ENCODE data around the gene NRXN3.

The NRXN3 gene

DNA sequence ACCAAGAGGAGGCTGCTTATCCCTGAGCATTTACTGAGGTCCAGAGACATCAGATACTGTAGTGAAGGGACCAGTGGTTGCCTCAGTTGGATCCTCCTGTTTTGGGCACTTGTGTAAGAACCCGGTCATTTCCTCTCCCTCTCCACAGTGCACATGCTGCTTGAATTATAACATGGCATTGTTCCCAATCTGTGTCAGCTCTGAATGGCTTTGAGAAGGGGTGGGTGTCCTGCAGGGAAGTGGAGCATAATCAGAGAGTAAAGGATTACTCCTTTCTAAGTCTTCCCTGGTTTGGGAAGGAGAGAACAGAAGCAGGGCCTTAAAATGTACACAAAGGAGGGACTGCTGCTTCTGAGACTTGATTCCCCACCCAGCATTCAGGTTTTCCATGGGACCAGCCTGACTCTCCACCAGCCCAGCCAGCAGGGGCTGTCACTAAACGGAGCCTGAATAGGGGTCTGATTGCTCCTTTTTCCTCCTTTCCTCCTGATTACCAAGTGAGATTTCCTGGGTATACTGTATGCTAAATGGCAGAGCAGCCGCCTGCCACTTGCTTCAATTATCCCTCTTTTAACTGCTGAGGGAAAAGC lies 78.4 kb downstream of the NRXN3 start:
- DNase-seq (ENCODE audit: low spot score in 2 of 2) (no peak), ATAC-seq (no peak)
- Mint-ChIP-seq H3K4me1 (no peaks in the 10 kb centered on the region), H3K36me3 (no peaks in the 10 kb centered on the region), H3K27ac (no peak overlapping the region), H3K4me3 (no peak overlapping the region), H3K9me3 (no peaks in the 10 kb centered on the region)

DNA sequence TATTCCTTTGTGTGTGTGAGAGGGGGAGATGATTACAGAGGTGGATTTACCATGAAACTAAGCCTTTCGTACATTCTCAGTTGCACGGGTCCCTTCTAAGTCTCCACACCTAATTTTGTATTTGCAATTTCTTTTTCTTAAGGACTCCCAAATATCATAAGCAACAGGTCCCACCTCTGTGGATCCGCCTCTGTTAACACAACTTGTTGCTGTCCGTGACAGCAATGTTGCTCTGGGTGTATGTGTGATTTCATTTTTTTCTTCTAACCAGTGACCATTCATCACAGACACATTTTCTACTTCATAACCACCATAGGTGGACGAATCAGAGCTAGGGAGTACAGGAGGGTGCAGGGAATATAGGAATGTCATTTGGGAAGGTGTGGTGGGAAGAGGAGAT lies 81.1 kb downstream of the NRXN3 start:
- Mint-ChIP-seq H3K9me3 (peaks cover 2% of the 10 kb centered on the region), H3K4me3 (no peak overlapping the region)
- no peak for ATAC-seq

DNA sequence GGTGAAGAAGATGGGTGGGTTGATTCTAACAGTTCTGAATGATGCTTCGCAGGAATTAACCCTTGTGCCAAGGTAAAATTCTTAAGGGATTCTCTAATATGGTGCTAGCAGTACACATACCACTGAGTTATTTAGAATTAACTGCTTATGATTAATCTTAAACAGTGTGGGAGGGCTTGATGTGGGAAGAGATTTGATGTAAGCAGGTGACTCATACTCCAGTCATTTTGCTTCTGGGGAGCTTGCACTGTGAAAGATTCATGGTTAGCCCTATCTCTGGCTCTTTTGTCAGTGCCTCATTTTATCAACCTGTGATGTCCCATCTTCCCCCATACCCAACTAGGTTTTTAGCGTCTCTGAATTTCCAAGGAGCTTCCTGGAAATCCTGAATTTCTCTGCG lies 83.8 kb downstream of the NRXN3 start:
- peak; percentile 75 for ATAC-seq
- H3K36me3 Mint-ChIP-seq: no peaks in the 10 kb centered on the region
- no peak overlapping the region for H3K4me3 Mint-ChIP-seq
- no peaks in the 10 kb centered on the region for H3K4me1 Mint-ChIP-seq
- DNase-seq (ENCODE audit: low spot score in 2 of 2): no peak
- peaks cover 5% of the 10 kb centered on the region for H3K9me3 Mint-ChIP-seq
- no peak overlapping the region for H3K27ac Mint-ChIP-seq

More for the DNA sequence above, 81.1 kb downstream of the NRXN3 start:
- Mint-ChIP-seq H3K27ac (no peak overlapping the region), H3K4me1 (no peaks in the 10 kb centered on the region), H3K36me3 (no peaks in the 10 kb centered on the region)
- no peak for DNase-seq (ENCODE audit: low spot score in 2 of 2)

DNA sequence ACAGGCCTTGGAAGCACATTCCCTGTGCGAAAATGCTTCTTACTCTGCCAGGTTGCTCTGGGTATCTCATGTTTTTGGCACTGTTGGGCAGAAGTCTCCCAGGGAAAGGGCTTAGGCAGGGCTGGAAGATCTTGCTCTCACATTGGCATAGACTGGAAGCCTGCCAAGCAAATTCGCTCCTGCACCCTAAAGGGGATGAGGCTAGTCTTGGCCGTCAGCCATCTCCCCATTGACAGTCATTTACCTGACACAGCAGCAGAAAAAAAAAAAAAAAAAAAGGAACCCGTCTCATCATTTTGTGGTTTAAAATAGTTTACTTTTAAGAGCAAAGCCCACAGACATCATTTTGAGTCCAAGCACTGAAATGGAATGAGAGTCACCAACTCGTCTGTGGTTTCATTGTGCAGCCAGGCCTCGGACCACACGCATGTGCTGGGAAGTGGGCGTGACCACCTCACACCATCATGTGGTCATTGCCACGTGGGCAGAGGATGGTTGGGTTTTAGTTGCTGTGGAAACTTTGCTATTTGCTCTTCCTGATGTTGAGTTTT lies 84.8 kb downstream of the NRXN3 start:
- H3K9me3 Mint-ChIP-seq: peaks cover 5% of the 10 kb centered on the region
- peak; percentile 45 for ATAC-seq
- DNase-seq (ENCODE audit: low spot score in 2 of 2): no peak
- H3K27ac Mint-ChIP-seq: no peak overlapping the region
- H3K36me3 Mint-ChIP-seq: no peaks in the 10 kb centered on the region
- no peak overlapping the region for H3K4me3 Mint-ChIP-seq
- H3K4me1 Mint-ChIP-seq: no peaks in the 10 kb centered on the region

DNA sequence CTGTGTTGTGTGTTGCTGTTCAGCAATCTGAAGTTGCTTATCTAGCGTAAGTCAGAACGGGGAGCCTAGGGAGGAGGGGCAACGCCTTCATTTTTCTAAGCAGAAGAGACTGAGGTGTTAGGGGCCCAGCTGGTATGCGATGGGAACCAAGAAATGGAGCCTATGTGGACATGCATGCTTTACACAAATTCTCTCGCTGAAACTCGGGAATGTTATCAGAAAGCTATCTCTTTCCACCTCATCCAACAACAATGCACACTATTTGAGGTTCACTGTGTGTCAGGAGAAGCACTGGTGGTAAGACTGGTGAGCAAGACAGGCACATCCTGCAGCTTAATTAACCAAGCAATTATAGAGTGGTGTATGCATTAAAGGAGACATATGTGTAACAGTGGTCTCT lies 89.7 kb downstream of the NRXN3 start:
- no peak overlapping the region for H3K27ac Mint-ChIP-seq
- no peak for DNase-seq (ENCODE audit: low spot score in 2 of 2)
- no peaks in the 10 kb centered on the region for H3K4me1 Mint-ChIP-seq
- no peaks in the 10 kb centered on the region for H3K36me3 Mint-ChIP-seq
- ATAC-seq: no peak
- H3K9me3 Mint-ChIP-seq: peaks cover 5% of the 10 kb centered on the region
- H3K4me3 Mint-ChIP-seq: no peak overlapping the region

DNA sequence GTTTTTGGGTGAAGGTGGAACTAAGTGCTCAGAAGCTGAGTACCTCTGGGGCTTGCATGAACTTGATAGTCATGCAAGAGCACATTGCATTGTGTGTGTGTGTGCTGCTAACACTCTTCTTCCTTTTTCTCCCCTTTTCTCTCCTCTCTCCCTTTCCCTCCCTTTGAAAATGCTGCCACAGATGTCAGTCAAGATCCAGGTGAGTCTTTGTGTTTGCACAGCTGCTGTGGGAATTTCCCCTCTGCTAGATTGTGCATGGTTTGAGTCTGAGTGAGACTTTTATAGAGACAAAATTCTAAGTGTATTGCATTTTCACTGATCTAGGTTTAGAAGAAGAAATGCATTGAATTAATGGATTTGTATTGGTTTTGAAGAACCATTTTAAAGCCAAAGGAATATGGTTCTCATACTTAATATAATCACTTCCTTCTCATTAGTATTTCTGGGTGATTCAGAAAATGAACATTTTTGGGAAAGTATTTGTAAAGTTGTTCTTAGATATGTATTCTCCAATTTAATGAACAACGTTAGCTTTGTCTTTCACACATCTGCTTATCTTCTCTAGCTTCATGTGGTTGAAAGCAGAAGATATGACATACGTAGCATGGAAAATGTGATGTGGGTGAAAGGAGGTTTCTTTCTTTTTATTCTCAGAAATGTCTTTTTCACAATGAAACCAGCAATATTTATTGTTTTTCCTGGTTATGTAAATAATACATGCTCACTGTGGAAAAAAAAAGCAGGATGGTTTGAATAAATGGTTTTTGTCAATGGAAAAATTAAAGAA lies 108.5 kb downstream of the NRXN3 start:
- Mint-ChIP-seq H3K4me3 (no peak overlapping the region), H3K27ac (no peak overlapping the region), H3K36me3 (no peaks in the 10 kb centered on the region), H3K9me3 (no peaks in the 10 kb centered on the region), H3K4me1 (no peaks in the 10 kb centered on the region)
- ATAC-seq (no peak), DNase-seq (ENCODE audit: low spot score in 2 of 2) (no peak)

DNA sequence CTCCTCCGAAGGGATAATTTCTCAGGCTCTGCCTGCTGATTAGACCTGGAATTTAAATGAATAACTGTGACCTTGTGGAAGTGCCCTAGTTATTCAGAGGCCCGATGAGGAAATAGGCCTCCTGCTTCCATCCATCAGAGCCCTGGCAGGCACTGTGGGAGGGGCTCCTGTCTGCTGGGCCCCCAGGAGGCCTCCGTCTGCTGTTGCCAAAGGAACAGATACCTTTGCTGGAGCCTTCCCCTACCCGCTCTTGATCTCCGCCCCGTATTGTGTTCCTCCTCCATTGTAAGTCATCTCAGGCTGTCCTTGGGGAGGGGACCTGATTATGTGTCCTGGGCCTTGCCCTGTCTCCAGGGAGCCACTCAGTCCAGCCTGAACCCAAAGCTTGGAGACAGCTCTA lies 112.3 kb downstream of the NRXN3 start:
- H3K4me1 Mint-ChIP-seq: no peaks in the 10 kb centered on the region
- no peak overlapping the region for H3K27ac Mint-ChIP-seq
- no peaks in the 10 kb centered on the region for H3K9me3 Mint-ChIP-seq
- no peak overlapping the region for H3K4me3 Mint-ChIP-seq
- no peak for DNase-seq (ENCODE audit: low spot score in 2 of 2)
- no peaks in the 10 kb centered on the region for H3K36me3 Mint-ChIP-seq
- no peak for ATAC-seq

DNA sequence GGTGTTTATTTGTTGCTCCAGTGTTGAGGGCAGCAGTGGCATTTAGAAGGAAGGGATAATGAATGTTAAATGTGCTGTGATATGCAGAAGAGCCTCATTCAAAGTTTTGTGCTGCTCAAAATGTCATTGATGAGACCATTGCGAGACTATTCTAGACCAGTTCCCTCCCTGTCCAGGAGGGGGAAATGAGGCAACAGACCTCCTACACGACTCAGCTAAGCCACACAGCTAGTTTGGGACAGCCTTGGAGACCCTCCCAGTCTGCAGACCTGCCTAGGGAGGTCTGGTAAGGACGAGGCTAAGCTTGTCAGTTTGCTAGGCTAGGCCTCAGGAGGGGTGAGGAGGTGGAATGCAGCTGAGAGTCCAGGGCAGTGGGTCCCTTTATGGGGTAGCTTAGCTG lies 116.0 kb downstream of the NRXN3 start:
- Mint-ChIP-seq H3K4me3 (no peak overlapping the region), H3K27ac (no peak overlapping the region), H3K4me1 (no peaks in the 10 kb centered on the region), H3K36me3 (no peaks in the 10 kb centered on the region), H3K9me3 (no peaks in the 10 kb centered on the region)
- ATAC-seq (no peak), DNase-seq (ENCODE audit: low spot score in 2 of 2) (no peak)

DNA sequence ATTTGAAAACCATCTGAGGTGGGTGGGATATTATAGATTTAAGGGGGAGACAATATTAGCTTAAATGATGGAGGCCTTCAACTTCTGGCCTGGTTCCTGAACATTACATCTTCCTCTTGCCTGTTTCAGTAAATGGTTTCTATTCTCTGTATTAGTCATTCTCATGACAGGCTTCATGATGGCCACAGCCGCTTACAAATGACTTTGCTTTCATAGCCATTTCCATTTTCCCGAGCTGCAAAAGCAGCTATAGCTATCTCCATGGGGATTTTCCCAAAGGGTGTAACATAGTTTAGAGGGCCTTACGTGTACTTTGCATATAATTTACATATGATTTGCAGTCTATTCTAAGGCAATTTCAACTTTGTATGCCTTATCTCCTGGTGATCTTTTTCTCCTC lies 121.8 kb downstream of the NRXN3 start:
- no peaks in the 10 kb centered on the region for H3K36me3 Mint-ChIP-seq
- H3K4me1 Mint-ChIP-seq: no peaks in the 10 kb centered on the region
- ATAC-seq: no peak
- no peak for DNase-seq (ENCODE audit: low spot score in 2 of 2)
- H3K27ac Mint-ChIP-seq: no peak overlapping the region
- H3K4me3 Mint-ChIP-seq: no peak overlapping the region
- no peaks in the 10 kb centered on the region for H3K9me3 Mint-ChIP-seq

DNA sequence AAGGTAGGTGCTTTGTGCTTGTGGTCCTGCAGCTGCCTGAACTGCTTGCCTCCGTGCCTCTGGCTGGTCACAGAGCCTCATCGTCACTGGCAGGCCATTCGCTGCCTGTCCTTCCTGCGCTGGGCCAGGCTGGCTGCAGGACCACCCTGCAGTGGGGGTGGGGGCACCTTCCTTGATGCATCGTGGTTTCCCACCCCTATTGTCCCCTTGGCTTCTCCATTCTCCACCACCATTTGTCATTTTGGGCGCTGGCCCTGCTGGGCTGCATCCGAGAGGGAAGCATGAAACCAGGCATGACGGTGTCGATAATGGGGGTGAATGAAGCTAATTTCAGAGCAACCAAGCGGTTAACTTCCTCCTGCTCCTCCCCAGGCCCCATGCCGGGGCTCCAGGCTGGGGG lies 127.7 kb downstream of the NRXN3 start:
- Mint-ChIP-seq H3K27ac (no peak overlapping the region), H3K9me3 (no peaks in the 10 kb centered on the region), H3K4me1 (no peaks in the 10 kb centered on the region), H3K36me3 (no peaks in the 10 kb centered on the region), H3K4me3 (no peak overlapping the region)
- DNase-seq (ENCODE audit: low spot score in 2 of 2) (no peak), ATAC-seq (no peak)

DNA sequence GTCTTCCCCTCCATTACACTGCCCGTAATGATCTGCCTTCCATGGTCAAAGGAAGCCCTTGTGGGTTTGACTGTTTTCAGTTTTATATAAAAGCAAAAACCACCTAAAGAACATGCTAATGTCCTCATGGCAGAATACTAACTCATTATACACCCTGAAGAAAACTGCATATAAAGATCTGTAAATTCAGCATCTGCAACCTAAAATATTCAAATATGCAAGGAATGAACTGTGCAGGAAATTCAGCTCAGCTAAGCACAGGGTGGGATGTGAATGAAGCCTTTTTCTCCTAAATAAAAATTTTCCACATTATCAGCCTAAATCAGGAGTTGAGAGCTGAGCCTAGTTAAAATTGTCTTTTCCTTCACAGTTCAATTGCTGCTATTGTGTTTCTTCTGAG lies 128.1 kb downstream of the NRXN3 start:
- no peak for DNase-seq (ENCODE audit: low spot score in 2 of 2)
- no peak for ATAC-seq
- Mint-ChIP-seq H3K27ac (no peak overlapping the region), H3K36me3 (no peaks in the 10 kb centered on the region), H3K9me3 (no peaks in the 10 kb centered on the region), H3K4me1 (no peaks in the 10 kb centered on the region), H3K4me3 (no peak overlapping the region)

DNA sequence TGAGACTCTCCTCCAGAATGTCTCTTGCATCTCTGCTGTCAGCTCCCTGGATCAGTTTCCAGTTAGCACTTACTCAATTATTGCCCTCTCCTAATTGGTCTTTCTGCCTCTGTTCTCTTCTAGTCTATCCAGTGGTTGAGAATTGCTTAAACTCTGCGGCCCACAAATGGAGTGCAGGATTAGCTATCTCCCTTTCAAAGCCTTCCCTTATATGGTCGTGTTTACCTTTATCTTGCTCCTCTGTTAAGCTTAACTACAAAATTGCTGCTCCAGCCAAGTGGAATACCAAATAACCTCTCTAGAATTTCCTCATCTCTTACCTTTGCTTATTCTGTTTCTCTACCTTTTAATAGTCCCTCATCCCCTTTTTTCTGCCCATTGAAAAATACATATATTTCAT lies 132.7 kb downstream of the NRXN3 start:
- H3K36me3 Mint-ChIP-seq: no peaks in the 10 kb centered on the region
- H3K4me3 Mint-ChIP-seq: no peak overlapping the region
- H3K9me3 Mint-ChIP-seq: no peaks in the 10 kb centered on the region
- ATAC-seq (no peak), DNase-seq (ENCODE audit: low spot score in 2 of 2) (no peak)
- no peak overlapping the region for H3K27ac Mint-ChIP-seq
- no peaks in the 10 kb centered on the region for H3K4me1 Mint-ChIP-seq

DNA sequence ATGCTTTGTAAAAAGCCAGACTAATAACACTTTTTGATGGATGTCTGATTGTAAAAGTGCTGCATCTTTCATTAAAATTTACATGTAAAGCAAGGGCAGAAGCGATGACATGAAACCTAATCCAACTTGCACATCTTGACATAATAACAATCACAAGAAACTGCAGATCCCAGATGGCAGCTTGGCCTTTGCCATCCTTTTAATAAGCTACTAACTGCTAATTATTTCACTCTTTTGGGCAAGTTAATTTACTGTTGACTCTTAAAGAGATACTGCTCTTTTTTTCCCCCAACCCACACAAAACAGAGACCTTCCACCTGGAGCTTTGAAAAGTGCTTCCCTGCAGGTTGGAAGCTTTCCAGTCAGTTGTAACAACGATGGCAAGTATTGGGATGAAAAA lies 137.5 kb downstream of the NRXN3 start:
- no peaks in the 10 kb centered on the region for H3K4me1 Mint-ChIP-seq
- ATAC-seq (no peak), DNase-seq (ENCODE audit: low spot score in 2 of 2) (no peak)
- H3K4me3 Mint-ChIP-seq: no peak overlapping the region
- H3K36me3 Mint-ChIP-seq: no peaks in the 10 kb centered on the region
- no peaks in the 10 kb centered on the region for H3K9me3 Mint-ChIP-seq
- H3K27ac Mint-ChIP-seq: no peak overlapping the region

DNA sequence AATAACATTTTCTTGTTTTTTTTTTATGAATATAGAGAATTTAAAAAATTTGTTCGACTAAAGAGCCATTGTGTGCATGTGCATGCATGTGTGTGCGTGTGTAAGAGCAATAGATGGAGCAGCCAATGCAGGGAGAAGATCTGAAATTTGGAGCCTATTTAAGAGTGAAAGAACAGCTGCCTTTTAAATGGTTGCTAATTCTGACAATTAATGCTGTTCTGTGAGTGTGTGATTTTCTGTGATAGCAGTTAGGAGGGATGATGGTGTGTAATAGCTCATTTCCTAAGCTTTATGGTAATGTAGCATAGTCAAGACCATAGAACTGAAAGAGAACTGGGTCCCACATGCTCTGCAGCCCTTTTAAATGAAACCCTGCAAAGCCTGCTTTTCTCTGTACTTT lies 137.9 kb downstream of the NRXN3 start:
- no peak for ATAC-seq
- H3K4me3 Mint-ChIP-seq: no peak overlapping the region
- no peak overlapping the region for H3K27ac Mint-ChIP-seq
- no peak for DNase-seq (ENCODE audit: low spot score in 2 of 2)
- no peaks in the 10 kb centered on the region for H3K9me3 Mint-ChIP-seq
- H3K36me3 Mint-ChIP-seq: no peaks in the 10 kb centered on the region
- no peaks in the 10 kb centered on the region for H3K4me1 Mint-ChIP-seq

DNA sequence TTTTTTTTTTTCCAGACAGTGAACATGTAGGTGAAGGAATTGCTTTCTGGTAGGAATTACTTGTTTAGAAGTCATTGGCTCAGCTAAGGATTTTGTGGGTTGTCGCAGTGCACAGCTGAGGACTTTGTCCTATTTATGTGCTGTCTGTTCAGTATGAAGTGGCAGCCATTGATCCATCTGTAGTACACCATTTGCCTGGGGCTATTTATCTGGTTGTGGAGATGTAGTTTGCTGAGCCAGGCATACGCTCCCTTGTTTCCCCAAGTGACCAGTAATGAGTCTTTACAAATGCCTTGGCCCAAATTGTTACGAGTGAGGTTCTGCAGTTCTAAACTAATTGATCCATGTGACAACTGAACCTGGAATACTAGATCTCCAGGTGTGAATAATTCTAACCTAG lies 140.1 kb downstream of the NRXN3 start:
- ATAC-seq (no peak), DNase-seq (ENCODE audit: low spot score in 2 of 2) (no peak)
- Mint-ChIP-seq H3K9me3 (no peaks in the 10 kb centered on the region), H3K4me1 (no peaks in the 10 kb centered on the region), H3K27ac (no peak overlapping the region), H3K4me3 (no peak overlapping the region), H3K36me3 (no peaks in the 10 kb centered on the region)

DNA sequence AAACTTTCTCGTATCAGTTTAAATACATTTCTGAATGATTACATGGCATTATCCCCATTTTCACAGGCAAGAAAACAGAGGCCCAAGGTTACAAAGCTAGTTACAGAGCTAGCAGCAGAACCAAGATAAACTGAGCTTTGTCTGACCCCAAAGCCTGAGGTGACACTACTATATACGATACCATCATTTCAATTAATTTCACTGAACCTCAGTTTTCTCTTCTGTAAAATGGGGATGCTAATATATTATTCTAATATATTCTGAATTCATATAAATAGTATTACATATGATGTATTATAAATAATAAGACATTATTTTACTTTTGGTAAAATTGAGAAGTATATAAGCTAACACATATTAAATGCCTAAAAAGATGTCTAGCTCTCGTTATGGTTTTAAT lies 143.3 kb downstream of the NRXN3 start:
- Mint-ChIP-seq H3K9me3 (no peaks in the 10 kb centered on the region), H3K4me3 (no peak overlapping the region), H3K36me3 (no peaks in the 10 kb centered on the region), H3K4me1 (no peaks in the 10 kb centered on the region), H3K27ac (no peak overlapping the region)
- ATAC-seq (no peak), DNase-seq (ENCODE audit: low spot score in 2 of 2) (no peak)
